HepG2 (cell line): ENCODE measurements around the gene RAB20. TPM values are rescaled to one million over a fixed set of nuclear protein-coding genes. Genes with fewer than 3 reads are reported as not detected.

Source experiments
- CCDC6 ChIP-seq: sonication (generic); formaldehyde crosslinking; IDR thresholded peaks from 2 replicates; pipeline ENCODE4 v1.8.1; 2022; ENCODE audit warnings: mild to moderate bottlenecking, missing genetic modification reagents, moderate library complexity
- ELF3 ChIP-seq: IDR thresholded peaks from 2 replicates; pipeline ENCODE4 v1.6.1; 2016; ENCODE audit warnings: missing genetic modification reagents, missing compliant biosample characterization
- ESRRA ChIP-seq: sonication (generic); formaldehyde crosslinking; IDR thresholded peaks from 2 replicates; pipeline ENCODE4 v1.5.1; 2020; ENCODE audit warnings: mild to moderate bottlenecking, low read depth, missing genetic modification reagents
- GABPA ChIP-seq, 2 experiments: IDR thresholded peaks; 2 replicates each; pipeline ENCODE4 v1.6.1; 2011 to 2016; ENCODE audit warnings: low read depth in 2 of 2, low read length in 1 of 2, missing biosample characterization in 1 of 2, missing genetic modification characterization in 1 of 2
- GPBP1L1 ChIP-seq: sonication (generic); formaldehyde crosslinking; IDR thresholded peaks from 2 replicates; pipeline ENCODE4 v1.5.0; 2020; ENCODE audit warnings: mild to moderate bottlenecking, missing genetic modification reagents
- MYPOP ChIP-seq: sonication (generic); formaldehyde crosslinking; IDR thresholded peaks from 2 replicates; pipeline ENCODE4 v1.8.1; 2023; ENCODE audit warnings: mild to moderate bottlenecking, moderate library complexity, missing genetic modification reagents
- NFKB2 ChIP-seq: sonication (generic); formaldehyde crosslinking; IDR thresholded peaks from 2 replicates; pipeline ENCODE4 v1.4.0; 2020; ENCODE audit warnings: missing genetic modification reagents, borderline replicate concordance
- NR2C2 ChIP-seq: sonication (generic); formaldehyde crosslinking; IDR thresholded peaks from 2 replicates; pipeline ENCODE4 v1.4.0; 2020; ENCODE audit warnings: missing genetic modification reagents, mild to moderate bottlenecking, moderate library complexity, borderline replicate concordance
- NR2F2 ChIP-seq: IDR thresholded peaks from 2 replicates; pipeline ENCODE4 v1.6.1; 2012; ENCODE audit warnings: low read depth, inconsistent platforms, borderline replicate concordance
- SP4 ChIP-seq: sonication (generic); formaldehyde crosslinking; IDR thresholded peaks from 2 replicates; pipeline ENCODE4 v1.8.1; 2023; ENCODE audit warnings: mild to moderate bottlenecking, missing genetic modification reagents
- TEAD2 ChIP-seq: sonication (generic); formaldehyde crosslinking; IDR thresholded peaks from 2 replicates; pipeline ENCODE4 v1.9.0; 2021; ENCODE audit warnings: missing genetic modification reagents
- TFDP1 ChIP-seq: IDR thresholded peaks from 2 replicates; pipeline ENCODE4 v1.6.1; 2016; ENCODE audit warnings: missing compliant biosample characterization, missing genetic modification reagents, borderline replicate concordance
- TMF1 ChIP-seq: sonication (generic); formaldehyde crosslinking; IDR thresholded peaks from 2 replicates; pipeline ENCODE4 v1.8.1; 2022; ENCODE audit warnings: low read depth, missing genetic modification reagents
- ZNF280D ChIP-seq: sonication (generic); formaldehyde crosslinking; IDR thresholded peaks from 2 replicates; pipeline ENCODE4 v1.5.1; 2020; ENCODE audit warnings: mild to moderate bottlenecking, missing genetic modification reagents
- ZNF34 ChIP-seq: sonication (generic); formaldehyde crosslinking; IDR thresholded peaks from 2 replicates; pipeline ENCODE4 v1.4.0; 2020; ENCODE audit warnings: mild to moderate bottlenecking, missing genetic modification reagents, borderline replicate concordance
- ZNF354B ChIP-seq: sonication (generic); formaldehyde crosslinking; IDR thresholded peaks from 2 replicates; pipeline ENCODE4 v1.8.0; 2022; ENCODE audit warnings: mild to moderate bottlenecking, missing genetic modification reagents
- ZNF468 ChIP-seq: sonication (generic); formaldehyde crosslinking; IDR thresholded peaks from 2 replicates; pipeline ENCODE4 v1.8.0; 2022; ENCODE audit warnings: mild to moderate bottlenecking, moderate library complexity, missing genetic modification reagents
- ZNF501 ChIP-seq: sonication (generic); formaldehyde crosslinking; IDR thresholded peaks from 2 replicates; pipeline ENCODE4 v1.5.1; 2020; ENCODE audit warnings: mild to moderate bottlenecking, moderate library complexity, missing genetic modification reagents
- ZNF558 ChIP-seq: sonication (generic); formaldehyde crosslinking; IDR thresholded peaks from 2 replicates; pipeline ENCODE4 v1.9.0; 2022; ENCODE audit warnings: mild to moderate bottlenecking, missing genetic modification reagents, borderline replicate concordance
- ZNF589 ChIP-seq: sonication (generic); formaldehyde crosslinking; conservative IDR thresholded peaks from 2 replicates; pipeline ENCODE4 v1.8.0; 2022; ENCODE audit warnings: mild to moderate bottlenecking, moderate library complexity, missing genetic modification reagents
- ZNF652 ChIP-seq: IDR thresholded peaks from 2 replicates; pipeline ENCODE4 v1.6.1; 2016; ENCODE audit warnings: low read depth, borderline replicate concordance
- ZNF720 ChIP-seq: sonication (generic); formaldehyde crosslinking; IDR thresholded peaks from 2 replicates; pipeline ENCODE4 v1.4.0; 2020; ENCODE audit warnings: missing genetic modification reagents
- ZSCAN29 ChIP-seq: sonication (generic); formaldehyde crosslinking; conservative IDR thresholded peaks from 2 replicates; pipeline ENCODE4 v1.4.0; 2020; ENCODE audit warnings: mild to moderate bottlenecking, missing genetic modification reagents
- polyA plus RNA-seq, 8 experiments: library from polyadenylated mRNA; depleted of rRNA in 3 of 8; stranded (reverse) in 7 of 8; unstranded in 1 of 8; fragments of >200 nt; fragmentation: Illumina TruSeq in 4 of 8; extraction: Trizol in 4 of 8; gene quantifications; 2 replicates each; pipeline versions ENCODE4 v1.2.1 to v1.2.3, GENCODE V29; 2011 to 2016; ENCODE audit warnings: low read depth in 4 of 8, missing spikeins in 1 of 8, mixed read lengths in 1 of 8; ENCODE audit not compliant: insufficient read depth in 1 of 8
- total RNA-seq, 5 experiments: library from RNA; depleted of rRNA; stranded (reverse); fragments of >200 nt; fragmentation: Illumina TruSeq; extraction: Trizol; gene quantifications; 2 replicates each; pipeline ENCODE4 v1.2.3, GENCODE V29; 2016; ENCODE audit warnings: low read depth in 1 of 5

RAB20 gene
- total and polyA plus RNA-seq, 2 of the 13 experiments (the other 11 are each of a cell fraction or from before 2014, with no cell fraction given), result 15.6 to 30.5 TPM

GRCh38 chr13:110561344-110562035, at the start of gene RAB20 (continued):
- TF ChIP-seq ZNF280D (CRISPR knock-in tag), result no peak
- TF ChIP-seq MYPOP (CRISPR knock-in tag), result peak; percentile 75; the same call in 1 of the 2 replicates
- TF ChIP-seq ZNF558, result peak; percentile 49; the same call in 1 of the 2 replicates
- 0 out of 2 replicates have a peak, but pooled peaks have one; percentile 36 for TF ChIP-seq ZSCAN29 (CRISPR knock-in tag)
- TF ChIP-seq NFKB2 (CRISPR knock-in tag), result peak; percentile 80; the same call in 1 of the 2 replicates
- TF ChIP-seq TFDP1 (CRISPR knock-in tag), result peak; percentile 50; the same call in 1 of the 2 replicates
- TF ChIP-seq ZNF501 (CRISPR knock-in tag), result peak; percentile 60; the same call in 1 of the 2 replicates
- no peak for TF ChIP-seq NR2F2
- TF ChIP-seq SP4, result peak; percentile 81
- no peak for TF ChIP-seq ZNF354B (CRISPR knock-in tag)
- no peak for TF ChIP-seq ZNF34 (CRISPR knock-in tag)
- peak; percentile 51; the same call in 1 of the 2 replicates for TF ChIP-seq ELF3 (CRISPR knock-in tag)
- no peak for TF ChIP-seq ZNF589 (CRISPR knock-in tag)
- no peak for TF ChIP-seq ZNF720 (CRISPR knock-in tag)
- 0 out of 2 replicates have a peak, but pooled peaks have one; percentile 28 for TF ChIP-seq NR2C2 (CRISPR knock-in tag)
- no peak for TF ChIP-seq ZNF652 (CRISPR knock-in tag)
- TF ChIP-seq ESRRA (CRISPR knock-in tag), result no peak
- no peak for TF ChIP-seq GABPA (IDR thresholded peaks at IDR 0.05; ENCODE audit: low read depth, low read length)
- TF ChIP-seq GABPA (CRISPR knock-in tag; IDR thresholded peaks at IDR 0.05; ENCODE audit: low read depth), result 0 out of 2 replicates have a peak, but pooled peaks have one; percentile 17
- TF ChIP-seq GPBP1L1 (CRISPR knock-in tag), result no peak
- TF ChIP-seq CCDC6, result 0 out of 2 replicates have a peak, but pooled peaks have one; percentile 32
- TF ChIP-seq TMF1 (CRISPR knock-in tag), result no peak
- TF ChIP-seq TEAD2, result no peak
- TF ChIP-seq ZNF468, result no peak
